Measurements from ENCODE around the gene CMPK1. TPM values are rescaled to one million over a fixed set of nuclear protein-coding genes. Genes with fewer than 3 reads are reported as not detected.

The CMPK1 gene
- total and polyA plus RNA-seq, 2 of the 8 experiments (the other 6 are each of a cell fraction or from before 2014, with no cell fraction given): 6.0 to 36.9 TPM

- H3K79me1 ChIP-seq (ENCODE audit: low read depth, low read length): no peaks in the 10 kb centered on the region; the same call in 1 of the 2 replicates
- no peak within 1 kb of the TSS for H2BK12ac ChIP-seq (ENCODE audit: low read depth, low read length)
- H3K4me2 ChIP-seq (ENCODE audit: insufficient read depth in 1 of 2, low read depth in 2 of 2, low read length in 2 of 2): peak within 1 kb of the TSS; percentile 68 to 74
- H2BK15ac ChIP-seq (ENCODE audit: low read length): no peak within 1 kb of the TSS
- H3K4me1 ChIP-seq (replicated peaks in 1 of 4; ENCODE audit: control insufficient read depth in 3 of 4, insufficient read depth in 4 of 4, low read length in 3 of 4): no peaks in the 10 kb centered on the region; a peak in 1 of 7 replicates
- H3K27ac ChIP-seq (ENCODE audit: low read depth, low read length): peak within 1 kb of the TSS; percentile 67
- H3K56ac ChIP-seq (replicated peaks; ENCODE audit: insufficient read length, low read depth, low read length): peak within 1 kb of the TSS; percentile 71
- no peak within 1 kb of the TSS for H2BK120ac ChIP-seq (replicated peaks; ENCODE audit: low read depth, low read length)
- H3K4me3 ChIP-seq (ENCODE audit: extremely low read depth in 1 of 4, insufficient read depth in 2 of 4, low read depth in 3 of 4, low read length in 4 of 4): peak within 1 kb of the TSS; percentile 83 to 99 (median 93)
- peak; percentile 97 to 99 for DNase-seq (ENCODE audit: low read depth in 1 of 2, low spot score in 2 of 2)
- no peak within 1 kb of the TSS for H2AK5ac ChIP-seq (ENCODE audit: low read depth, low read length)
- 0 out of 2 replicates have a peak, but pooled peaks cover 2% of the 10 kb centered on the region for H3K23me2 ChIP-seq (ENCODE audit: low read depth, low read length)
- no peak within 1 kb of the TSS for H3K18ac ChIP-seq (ENCODE audit: extremely low read depth, low read length)
- H3K36me3 ChIP-seq (ENCODE audit: control insufficient read depth in 2 of 4, insufficient read depth in 4 of 4, low read length in 3 of 4): peaks cover 0 to 23% (median 2%) of the 10 kb centered on the region in 4 experiments; a peak in 3 of 8 replicates
- peak within 1 kb of the TSS; percentile 74 for H2AFZ ChIP-seq (ENCODE audit: low read length)
- 2% methylated on average over 54 of the region's 54 CpGs; no CpG with 5 or more reads in 1 of the 2 experiments for WGBS, 2 experiments (ENCODE audit: extremely low coverage in 1 of 2, insufficient coverage in 1 of 2, insufficient read length in 1 of 2, insufficient replicate concordance in 2 of 2, low coverage in 1 of 2, low lambda C conversion rate in 2 of 2, missing lambda C conversion rate in 1 of 2)
- peak within 1 kb of the TSS; percentile 60 for H2BK5ac ChIP-seq (ENCODE audit: low read depth, low read length)
- H3K4ac ChIP-seq (replicated peaks; ENCODE audit: insufficient read length, low read depth, low read length): no peak within 1 kb of the TSS
- peak within 1 kb of the TSS; percentile 73 to 87 (median 82) for H3K9ac ChIP-seq (replicated peaks in 1 of 4; ENCODE audit: extremely low read depth in 1 of 4, low read depth in 3 of 4, low read length in 3 of 4)
- ChIA-PET CTCF (ENCODE audit: partially characterized antibody) (interaction anchor here (0.6 to 1.5 kb wide), 5 partner anchors 18 to 141 kb away, joined by 3 to 5 read pairs (median 3); partner anchors contain the start of gene FOXE3), POLR2A (ENCODE audit: partially characterized antibody) (interaction anchor here (1.0 to 1.9 kb wide), 10 partner anchors 9 to 135 kb away, joined by 3 to 18 read pairs (median 3); partner anchors contain the start of gene CMPK1)
- H4K91ac ChIP-seq (replicated peaks; ENCODE audit: insufficient read length, low read length): peak within 1 kb of the TSS; percentile 74
- no peaks in the 10 kb centered on the region for H4K20me1 ChIP-seq (replicated peaks in 1 of 2; ENCODE audit: control insufficient read depth in 1 of 2, insufficient read depth in 2 of 2, low read length in 2 of 2)
- no peak within 1 kb of the TSS for H4K8ac ChIP-seq (ENCODE audit: extremely low read depth, insufficient read depth, low read length)
- no peak within 1 kb of the TSS for H2BK20ac ChIP-seq (ENCODE audit: low read length)
- H3K9me3 ChIP-seq (ENCODE audit: insufficient read depth in 2 of 2, low read depth in 1 of 2, low read length in 1 of 2): no peaks in the 10 kb centered on the region
- peak within 1 kb of the TSS; percentile 80 for H4K5ac ChIP-seq (ENCODE audit: insufficient read length, low read depth, low read length)
- H3K23ac ChIP-seq (ENCODE audit: insufficient read length): no peak within 1 kb of the TSS
- peak; percentile 75 for FAIRE-seq
- peaks cover 0 to 44% of the 10 kb centered on the region in 2 experiments; a peak in 2 of 4 replicates for H3K79me2 ChIP-seq (ENCODE audit: control insufficient read depth in 1 of 2, insufficient read depth in 2 of 2, low read length in 2 of 2)
- no peaks in the 10 kb centered on the region for H3K27me3 ChIP-seq (replicated peaks in 1 of 4; ENCODE audit: control insufficient read depth in 3 of 4, extremely low read depth in 1 of 4, insufficient read depth in 3 of 4, low read length in 3 of 4)
- H3K14ac ChIP-seq (ENCODE audit: insufficient read length): no peak within 1 kb of the TSS
- TF ChIP-seq TAF1 (IDR thresholded peaks at IDR 0.05; ENCODE audit: low read depth, low read length) (peak; percentile 95), TCF12 (IDR thresholded peaks at IDR 0.05; ENCODE audit: low read depth, low read length) (no peak), MAFK (IDR thresholded peaks at IDR 0.05; ENCODE audit: low read depth, low read length) (no peak), POLR2AphosphoS5 (IDR thresholded peaks at IDR 0.05; ENCODE audit: low read depth, low read length) (peak; percentile 82), GTF2F1 (IDR thresholded peaks at IDR 0.05; ENCODE audit: borderline replicate concordance, low read depth, low read length) (no peak), FOSL1 (IDR thresholded peaks at IDR 0.05; ENCODE audit: insufficient read depth, low read depth, low read length) (no peak), CHD1 (IDR thresholded peaks at IDR 0.05; ENCODE audit: low read depth, low read length) (peak; percentile 24; the same call in 1 of the 2 replicates), E2F6 (IDR thresholded peaks at IDR 0.05) (peak; percentile 40; the same call in 1 of the 2 replicates), KDM5A (IDR thresholded peaks at IDR 0.05; ENCODE audit: low read length) (no peak), CBX5 (IDR thresholded peaks at IDR 0.05; ENCODE audit: low read depth, low read length) (no peak), KDM1A (IDR thresholded peaks at IDR 0.05; ENCODE audit: borderline replicate concordance, low read length) (no peak), NRF1 (IDR thresholded peaks at IDR 0.05; ENCODE audit: low read depth, low read length) (no peak)
Measured at GRCh38 chr1:47313915-47314664, 19.5 kb upstream of the CMPK1 start, which contains the start of gene STIL. Gene STIL (minus strand): TSS chr1:47314147. CDS start chr1:47310319, 3,828 bp downstream.
